Astrocyte (in vitro differentiated cells and primary cell): ENCODE data around the gene RALGDS. TPM values are rescaled to one million over a fixed set of nuclear protein-coding genes. Genes with fewer than 3 reads are reported as not detected.
A peak's percentile ranks its signal among the peaks of the same experiment; 100 is the strongest.

Source experiments
- DNase-seq: peaks from one replicate; pipeline ENCODE4 v3.0.0-alpha.2; 2010; ENCODE audit warnings: low read depth
- FAIRE-seq: peaks from 2 replicates; lab custom pipeline; 2011; peaks lifted over from hg19 to GRCh38; lab: Jason Lieb, UNC
- H2AFZ ChIP-seq: 2 replicates; pipeline ENCODE4 v1.6.0; 2012; ENCODE audit warnings: low read depth, low read length, inconsistent platforms
- H3K27ac ChIP-seq: 2 replicates; pipeline ENCODE4 v1.5.1; 2011; ENCODE audit warnings: low read depth, low read length, inconsistent platforms
- H3K27me3 ChIP-seq: 2 replicates; pipeline ENCODE4 v1.6.0; 2011; ENCODE audit warnings: low read length, inconsistent platforms; ENCODE audit not compliant: insufficient read depth
- H3K36me3 ChIP-seq: 2 replicates; pipeline ENCODE4 v1.5.1; 2011; ENCODE audit warnings: low read length, inconsistent platforms; ENCODE audit not compliant: insufficient read depth
- H3K4me1 ChIP-seq: 2 replicates; pipeline ENCODE4 v1.5.1; 2011; ENCODE audit warnings: low read length, inconsistent platforms; ENCODE audit not compliant: insufficient read depth
- H3K4me2 ChIP-seq: 2 replicates; pipeline ENCODE4 v1.6.0; 2012; ENCODE audit warnings: low read length, inconsistent platforms
- H3K4me3 ChIP-seq: 2 replicates; pipeline ENCODE4 v1.5.1; 2011; ENCODE audit warnings: low read depth, mild to moderate bottlenecking, low read length, inconsistent platforms; ENCODE audit not compliant: insufficient read depth
- H3K79me2 ChIP-seq: 2 replicates; pipeline ENCODE4 v1.6.0; 2012; ENCODE audit warnings: mild to moderate bottlenecking, low read length, inconsistent platforms; ENCODE audit not compliant: insufficient read depth
- H3K9ac ChIP-seq: 2 replicates; pipeline ENCODE4 v1.6.0; 2012; ENCODE audit warnings: mild to moderate bottlenecking, low read length, inconsistent platforms
- H3K9me3 ChIP-seq: 2 replicates; pipeline ENCODE4 v1.5.1; 2012; ENCODE audit warnings: low read depth, mild to moderate bottlenecking, low read length, inconsistent platforms; ENCODE audit not compliant: insufficient read depth
- H4K20me1 ChIP-seq: 2 replicates; pipeline ENCODE4 v1.6.0; 2012; ENCODE audit warnings: low read length, inconsistent platforms; ENCODE audit not compliant: insufficient read depth
- H3K27ac Mint-ChIP-seq: one replicate; pipeline ENCODE4 v1.8.0; 2021; ENCODE audit warnings: mild to moderate bottlenecking, mixed read lengths; ENCODE audit not compliant: unreplicated experiment
- H3K27me3 Mint-ChIP-seq: one replicate; pipeline ENCODE4 v1.8.0; 2021; ENCODE audit warnings: low read depth, mixed read lengths; ENCODE audit not compliant: unreplicated experiment
- H3K36me3 Mint-ChIP-seq: one replicate; pipeline ENCODE4 v1.8.0; 2021; ENCODE audit warnings: low read depth, mixed read lengths; ENCODE audit not compliant: unreplicated experiment
- H3K4me1 Mint-ChIP-seq: one replicate; pipeline ENCODE4 v1.8.0; 2021; ENCODE audit warnings: low read depth, mixed read lengths; ENCODE audit not compliant: unreplicated experiment
- H3K4me3 Mint-ChIP-seq: one replicate; pipeline ENCODE4 v1.8.0; 2021; ENCODE audit warnings: mild to moderate bottlenecking, moderate library complexity, mixed read lengths; ENCODE audit not compliant: unreplicated experiment
- H3K9me3 Mint-ChIP-seq: one replicate; pipeline ENCODE4 v1.8.0; 2021; ENCODE audit warnings: mild to moderate bottlenecking, mixed read lengths; ENCODE audit not compliant: unreplicated experiment
- EZH2 ChIP-seq: IDR thresholded peaks from 2 replicates; pipeline ENCODE4 v1.6.1; 2012; ENCODE audit warnings: mild to moderate bottlenecking, low read length, inconsistent platforms; ENCODE audit not compliant: insufficient read depth
- total RNA-seq: library from RNA; stranded (reverse); gene quantifications from 2 replicates; pipeline ENCODE4 v1.2.1, GENCODE V29; 2021
- TF ChIP-seq, protein P1 (sequence below): IDR thresholded peaks from 2 replicates; pipeline ENCODE4 v1.5.1; 2011; ENCODE audit warnings: low read depth, mild to moderate bottlenecking, inconsistent platforms, low read length, moderate library complexity; ENCODE audit not compliant: insufficient read depth

RALGDS gene
- total RNA-seq, 1 donor from 2014 or later: 46.6 TPM

GRCh38 chr9:133147412-133148198 lies 26.6 kb upstream of the RALGDS start:
- Histone ChIP-seq H3K9me3 (no peaks in the 10 kb centered on the region), H3K4me1 (peaks cover 24% of the 10 kb centered on the region), H3K27ac (peak overlapping the region; percentile 6), H3K27me3 (no peaks in the 10 kb centered on the region), H3K4me3 (peak overlapping the region; percentile 80), H2AFZ (no peak overlapping the region), H3K4me2 (peak overlapping the region; percentile 98), H3K9ac (peak overlapping the region; percentile 89), H4K20me1 (peaks cover 49% of the 10 kb centered on the region), H3K79me2 (peaks cover 38% of the 10 kb centered on the region), H3K36me3 (no peaks in the 10 kb centered on the region)
- Mint-ChIP-seq H3K36me3 (peaks cover 2% of the 10 kb centered on the region), H3K27me3 (no peaks in the 10 kb centered on the region), H3K4me3 (peak overlapping the region; percentile 96), H3K4me1 (peaks cover 21% of the 10 kb centered on the region), H3K27ac (peak overlapping the region; percentile 89), H3K9me3 (no peaks in the 10 kb centered on the region)
- DNase-seq (no peak), FAIRE-seq (no peak)
- TF ChIP-seq, protein P1, sequence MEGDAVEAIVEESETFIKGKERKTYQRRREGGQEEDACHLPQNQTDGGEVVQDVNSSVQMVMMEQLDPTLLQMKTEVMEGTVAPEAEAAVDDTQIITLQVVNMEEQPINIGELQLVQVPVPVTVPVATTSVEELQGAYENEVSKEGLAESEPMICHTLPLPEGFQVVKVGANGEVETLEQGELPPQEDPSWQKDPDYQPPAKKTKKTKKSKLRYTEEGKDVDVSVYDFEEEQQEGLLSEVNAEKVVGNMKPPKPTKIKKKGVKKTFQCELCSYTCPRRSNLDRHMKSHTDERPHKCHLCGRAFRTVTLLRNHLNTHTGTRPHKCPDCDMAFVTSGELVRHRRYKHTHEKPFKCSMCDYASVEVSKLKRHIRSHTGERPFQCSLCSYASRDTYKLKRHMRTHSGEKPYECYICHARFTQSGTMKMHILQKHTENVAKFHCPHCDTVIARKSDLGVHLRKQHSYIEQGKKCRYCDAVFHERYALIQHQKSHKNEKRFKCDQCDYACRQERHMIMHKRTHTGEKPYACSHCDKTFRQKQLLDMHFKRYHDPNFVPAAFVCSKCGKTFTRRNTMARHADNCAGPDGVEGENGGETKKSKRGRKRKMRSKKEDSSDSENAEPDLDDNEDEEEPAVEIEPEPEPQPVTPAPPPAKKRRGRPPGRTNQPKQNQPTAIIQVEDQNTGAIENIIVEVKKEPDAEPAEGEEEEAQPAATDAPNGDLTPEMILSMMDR: peak; percentile 90
- TF ChIP-seq EZH2: no peak

DNA sequence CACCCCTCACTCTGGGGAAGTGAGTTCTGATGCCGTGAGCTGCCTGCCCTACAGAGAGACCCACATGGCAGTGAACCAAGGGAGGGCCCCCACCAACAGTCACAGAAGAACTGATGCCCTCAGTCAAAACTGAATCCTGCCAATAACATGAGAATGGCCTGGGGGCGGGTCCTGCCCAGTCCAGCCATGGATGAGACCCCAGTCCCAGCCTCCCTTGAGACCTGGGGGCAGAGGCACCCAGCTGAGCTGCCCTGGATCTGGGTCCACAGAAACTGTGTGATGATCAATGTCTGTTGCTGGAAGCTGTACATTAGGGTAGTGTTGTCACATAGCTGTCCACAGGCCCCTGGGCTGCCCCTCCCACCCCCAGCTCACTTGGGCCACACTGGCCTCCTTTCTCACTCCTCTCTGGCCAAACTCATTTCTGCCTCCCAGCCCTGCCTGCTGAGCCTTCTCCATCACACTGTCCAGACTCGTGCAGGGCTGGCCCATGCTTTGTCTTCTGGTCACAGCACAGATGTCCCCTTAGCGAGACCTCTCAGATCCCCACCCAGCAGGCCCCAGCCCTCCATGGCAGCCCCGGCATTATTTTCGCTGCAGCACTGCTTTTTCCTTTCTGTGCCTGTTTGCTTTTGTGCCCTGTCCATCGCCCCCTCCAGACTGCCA lies 25.8 kb upstream of the RALGDS start:
- peaks cover 57% of the 10 kb centered on the region for H4K20me1 ChIP-seq
- peaks cover 44% of the 10 kb centered on the region for H3K79me2 ChIP-seq
- Mint-ChIP-seq H3K4me3 (peak overlapping the region; percentile 96), H3K9me3 (no peaks in the 10 kb centered on the region), H3K27ac (no peak overlapping the region), H3K36me3 (peaks cover 2% of the 10 kb centered on the region), H3K27me3 (no peaks in the 10 kb centered on the region), H3K4me1 (peaks cover 21% of the 10 kb centered on the region)
- DNase-seq (no peak), FAIRE-seq (no peak)
- no peak for TF ChIP-seq EZH2
- TF ChIP-seq, protein P1: no peak
- H3K9me3 ChIP-seq: no peaks in the 10 kb centered on the region
- peak overlapping the region; percentile 98 for H3K4me2 ChIP-seq
- peaks cover 24% of the 10 kb centered on the region for H3K4me1 ChIP-seq
- H3K27me3 ChIP-seq: no peaks in the 10 kb centered on the region
- H2AFZ ChIP-seq: no peak overlapping the region
- no peak overlapping the region for H3K9ac ChIP-seq
- H3K4me3 ChIP-seq: no peak overlapping the region
- H3K27ac ChIP-seq: no peak overlapping the region
- H3K36me3 ChIP-seq: no peaks in the 10 kb centered on the region
